ENCODE measurements around the gene DYNC2H1. TPM values are rescaled to one million over a fixed set of nuclear protein-coding genes. Genes with fewer than 3 reads are reported as not detected.
"Not testable (repeated sequence)": the region's sequence is repeated elsewhere in the genome, so short reads cannot be mapped to it uniquely, and the experiment has no call there.

Gene DYNC2H1
- total RNA-seq, 1 experiment from 2014 or later: 31.7 TPM

GRCh38 chr11:103364687-103365086 is 255.5 kb downstream of the DYNC2H1 start:
- DNase-seq (ENCODE audit: low read depth): peak; percentile 36

- DNase-seq (ENCODE audit: low read depth): no peak
Measured at GRCh38 chr11:103367650-103368049, 258.4 kb downstream of the DYNC2H1 start.

GRCh38 chr11:103368145-103368544 is 258.9 kb downstream of the DYNC2H1 start:
- DNase-seq (ENCODE audit: low read depth): no peak

- no peak for DNase-seq (ENCODE audit: low read depth)
Measured at GRCh38 chr11:103370076-103370475, 260.9 kb downstream of the DYNC2H1 start.

- DNase-seq (ENCODE audit: low read depth): no peak
Measured at GRCh38 chr11:103372906-103373305, 263.7 kb downstream of the DYNC2H1 start.

GRCh38 chr11:103374227-103374626 is 265.0 kb downstream of the DYNC2H1 start:
- not testable (repeated sequence) for DNase-seq (ENCODE audit: low read depth)

GRCh38 chr11:103378931-103379330 is 269.7 kb downstream of the DYNC2H1 start:
- DNase-seq (ENCODE audit: low read depth): no peak

- no peak for DNase-seq (ENCODE audit: low read depth)
Measured at GRCh38 chr11:103380031-103380430, 270.8 kb downstream of the DYNC2H1 start.

- DNase-seq (ENCODE audit: low read depth): peak; percentile 9
Measured at GRCh38 chr11:103384652-103385051, 275.4 kb downstream of the DYNC2H1 start.

GRCh38 chr11:103395612-103396011 is 286.4 kb downstream of the DYNC2H1 start:
- peak; percentile 43 for DNase-seq (ENCODE audit: low read depth)

GRCh38 chr11:103396237-103396636 is 287.0 kb downstream of the DYNC2H1 start:
- DNase-seq (ENCODE audit: low read depth): no peak

GRCh38 chr11:103397369-103397768 is 288.1 kb downstream of the DYNC2H1 start:
- peak; percentile 38 for DNase-seq (ENCODE audit: low read depth)

- no peak for DNase-seq (ENCODE audit: low read depth)
Measured at GRCh38 chr11:103398829-103399228, 289.6 kb downstream of the DYNC2H1 start.

GRCh38 chr11:103406357-103406756 is 297.1 kb downstream of the DYNC2H1 start:
- no peak for DNase-seq (ENCODE audit: low read depth)

- DNase-seq (ENCODE audit: low read depth): no peak
Measured at GRCh38 chr11:103407641-103408040, 298.4 kb downstream of the DYNC2H1 start.

GRCh38 chr11:103413266-103413888 is 304.2 kb downstream of the DYNC2H1 start:
- peak; percentile 14 for DNase-seq (ENCODE audit: low read depth)

GRCh38 chr11:103418014-103418413 is 308.8 kb downstream of the DYNC2H1 start:
- no peak for DNase-seq (ENCODE audit: low read depth)

GRCh38 chr11:103420593-103420992 is 311.4 kb downstream of the DYNC2H1 start:
- DNase-seq (ENCODE audit: low read depth): peak; percentile 66

GRCh38 chr11:103433386-103434072 is 324.3 kb downstream of the DYNC2H1 start:
- peak; percentile 89 for DNase-seq (ENCODE audit: low read depth)

- no peak for DNase-seq (ENCODE audit: low read depth)
Measured at GRCh38 chr11:103434073-103434411, 324.8 kb downstream of the DYNC2H1 start.

GRCh38 chr11:103436131-103436770 is 327.0 kb downstream of the DYNC2H1 start:
- DNase-seq (ENCODE audit: low read depth): no peak

- no peak for DNase-seq (ENCODE audit: low read depth)
Measured at GRCh38 chr11:103441021-103441420, 331.8 kb downstream of the DYNC2H1 start.

GRCh38 chr11:103448966-103449365 is 339.7 kb downstream of the DYNC2H1 start:
- DNase-seq (ENCODE audit: low read depth): no peak

Data from LHCN-M2 (cell line).